IMR-90 (cell line): ENCODE data around the gene ABCB9. TPM values are rescaled to one million over a fixed set of nuclear protein-coding genes. Genes with fewer than 3 reads are reported as not detected.

Source experiments
- ATAC-seq: fragments of 200-7000 bp; cut with Tn5 transposase; 2 replicates; pipeline ENCODE4 v1.9.1; 2020; ENCODE audit warnings: low read depth, mild to moderate bottlenecking, moderate library complexity
- BruUV-seq: library from RNA; stranded (reverse); fragments of 400-500 nt; replicated peaks from 2 replicates; lab custom pipeline; 2021; lab: Mats Ljungman, UMichigan
- CTCF ChIA-PET: fragments of 300-600 bp; formaldehyde crosslinking; extraction: SDS; loops from one replicate; lab custom pipeline; 2021; ENCODE audit warnings: antibody characterized with exemption; lab: Yijun Ruan, JAX
- POLR2A ChIA-PET: fragments of 300-600 bp; sonication (Branson Sonifier 250); formaldehyde crosslinking; loops from one replicate; lab custom pipeline; 2022; ENCODE audit warnings: antibody characterized with exemption; ENCODE audit not compliant: unreplicated experiment; lab: Charles Lee
- DNase-seq: peaks from one replicate; pipeline ENCODE4 v3.0.0; 2013
- H2AFZ ChIP-seq: replicated peaks from 2 replicates; pipeline ENCODE3; 2013; ENCODE audit warnings: low read length, mild to moderate bottlenecking; ENCODE audit not compliant: poor library complexity
- H2AK5ac ChIP-seq: 2 replicates; pipeline ENCODE4 v1.6.1; 2013; ENCODE audit warnings: low read depth, low read length, inconsistent platforms
- H2AK9ac ChIP-seq: replicated peaks from 2 replicates; pipeline ENCODE3; 2013; ENCODE audit warnings: mild to moderate bottlenecking, low read depth, low read length, moderate library complexity; ENCODE audit not compliant: poor library complexity
- H2BK120ac ChIP-seq: 2 replicates; pipeline ENCODE4 v1.6.1; 2013; ENCODE audit warnings: low read depth, low read length, inconsistent platforms
- H2BK15ac ChIP-seq: 3 replicates; pipeline ENCODE4 v1.6.1; 2013; ENCODE audit warnings: low read depth, low read length, inconsistent platforms
- H2BK20ac ChIP-seq: 2 replicates; pipeline ENCODE4 v1.6.1; 2013; ENCODE audit warnings: low read depth, mild to moderate bottlenecking, inconsistent platforms, low read length, moderate library complexity
- H2BK5ac ChIP-seq: 2 replicates; pipeline ENCODE4 v1.6.1; 2013; ENCODE audit warnings: mild to moderate bottlenecking, low read depth, low read length, inconsistent platforms; ENCODE audit not compliant: poor library complexity, severe bottlenecking
- H3K14ac ChIP-seq: replicated peaks from 2 replicates; pipeline ENCODE4 v1.6.1; 2013; ENCODE audit warnings: low read depth, low read length, inconsistent platforms
- H3K18ac ChIP-seq: 2 replicates; pipeline ENCODE4 v1.6.1; 2013; ENCODE audit warnings: low read depth, low read length, control low read depth
- H3K23ac ChIP-seq: 2 replicates; pipeline ENCODE4 v1.6.1; 2013; ENCODE audit warnings: low read depth, low read length, inconsistent platforms
- H3K27ac ChIP-seq: 2 replicates; pipeline ENCODE4 v1.5.1; 2013; ENCODE audit warnings: mild to moderate bottlenecking, control low read depth, low read length; ENCODE audit not compliant: insufficient read depth
- H3K27me3 ChIP-seq: 2 replicates; pipeline ENCODE4 v1.6.1; 2013; ENCODE audit warnings: low read length; ENCODE audit not compliant: control insufficient read depth, insufficient read depth
- H3K36me3 ChIP-seq: 2 replicates; pipeline ENCODE4 v1.6.1; 2013; ENCODE audit warnings: low read length, mixed read lengths; ENCODE audit not compliant: control insufficient read depth, insufficient read depth
- H3K4ac ChIP-seq: 2 replicates; pipeline ENCODE4 v1.6.1; 2013; ENCODE audit warnings: low read depth, low read length, inconsistent platforms
- H3K4me1 ChIP-seq: 2 replicates; pipeline ENCODE4 v1.6.1; 2013; ENCODE audit warnings: low read length, mixed read lengths; ENCODE audit not compliant: control insufficient read depth, insufficient read depth
- H3K4me2 ChIP-seq: 2 replicates; pipeline ENCODE4 v1.6.1; 2013; ENCODE audit warnings: low read depth, mild to moderate bottlenecking, control low read depth, low read length, moderate library complexity
- H3K4me3 ChIP-seq: 2 replicates; pipeline ENCODE4 v1.5.1; 2013; ENCODE audit warnings: low read depth, mild to moderate bottlenecking, control low read depth, low read length, moderate library complexity; ENCODE audit not compliant: insufficient read depth
- H3K56ac ChIP-seq: 2 replicates; pipeline ENCODE4 v1.6.1; 2013; ENCODE audit warnings: low read length, inconsistent platforms; ENCODE audit not compliant: insufficient read depth; ENCODE audit errors: extremely low read depth
- H3K79me1 ChIP-seq, 2 experiments: 2 replicates each; pipeline ENCODE4 v1.6.1; 2013; ENCODE audit warnings: low read length in 2 of 2, inconsistent platforms in 1 of 2, low read depth in 1 of 2
- H3K9ac ChIP-seq: 2 replicates; pipeline ENCODE4 v1.6.1; 2013; ENCODE audit warnings: low read depth, low read length, control low read depth
- H3K9me1 ChIP-seq: 2 replicates; pipeline ENCODE4 v1.6.1; 2013; ENCODE audit warnings: low read length, inconsistent platforms; ENCODE audit not compliant: insufficient read depth
- H3K9me3 ChIP-seq: 2 replicates; pipeline ENCODE4 v1.6.1; 2013; ENCODE audit warnings: low read length; ENCODE audit not compliant: control insufficient read depth, insufficient read depth
- H4K20me1 ChIP-seq: 2 replicates; pipeline ENCODE4 v1.6.1; 2013; ENCODE audit warnings: low read length, inconsistent platforms; ENCODE audit not compliant: insufficient read depth
- H4K5ac ChIP-seq: 2 replicates; pipeline ENCODE4 v1.6.1; 2013; ENCODE audit warnings: mild to moderate bottlenecking, low read depth, low read length, control low read depth
- H4K8ac ChIP-seq, 2 experiments: 2 replicates each; pipeline ENCODE4 v1.6.1; 2013; ENCODE audit warnings: low read depth in 2 of 2, low read length in 2 of 2, control low read depth in 1 of 2, inconsistent platforms in 1 of 2
- H4K91ac ChIP-seq: 2 replicates; pipeline ENCODE4 v1.6.1; 2013; ENCODE audit warnings: low read depth, low read length, inconsistent platforms; ENCODE audit not compliant: insufficient read depth
- BHLHE40 ChIP-seq: fragments of 150-350 bp; IDR thresholded peaks from 2 replicates; pipeline ENCODE4 v1.6.1; 2016; ENCODE audit warnings: mild to moderate bottlenecking, low read depth, low read length
- CEBPB ChIP-seq: IDR thresholded peaks from 2 replicates; pipeline ENCODE4 v1.6.1; 2012; ENCODE audit warnings: low read depth, low read length, improper control_type of control experiment
- CHD1 ChIP-seq: IDR thresholded peaks from 2 replicates; pipeline ENCODE4 v1.6.1; 2012; ENCODE audit warnings: low read depth, low read length, improper control_type of control experiment
- FOS ChIP-seq: fragments of 150-350 bp; IDR thresholded peaks from 2 replicates; pipeline ENCODE4 v1.6.1; 2016; ENCODE audit warnings: low read depth, low read length
- MAFK ChIP-seq: IDR thresholded peaks from 2 replicates; pipeline ENCODE4 v1.6.1; 2012; ENCODE audit warnings: low read depth, low read length, improper control_type of control experiment
- MAZ ChIP-seq: IDR thresholded peaks from 2 replicates; pipeline ENCODE4 v1.6.1; 2012; ENCODE audit warnings: low read depth, mild to moderate bottlenecking, low read length, improper control_type of control experiment, moderate library complexity, borderline replicate concordance
- MXI1 ChIP-seq: IDR thresholded peaks from 2 replicates; pipeline ENCODE4 v1.6.1; 2012; ENCODE audit warnings: low read depth, mild to moderate bottlenecking, low read length, moderate library complexity, borderline replicate concordance
- NFE2L2 ChIP-seq: fragments of 150-350 bp; IDR thresholded peaks from 2 replicates; pipeline ENCODE4 v1.6.1; 2016; ENCODE audit warnings: low read depth, mild to moderate bottlenecking, low read length
- POLR2A ChIP-seq: IDR thresholded peaks from 2 replicates; pipeline ENCODE4 v1.6.1; 2012; ENCODE audit warnings: mild to moderate bottlenecking, low read depth, low read length
- RAD21 ChIP-seq: IDR thresholded peaks from 2 replicates; pipeline ENCODE4 v1.6.1; 2012; ENCODE audit warnings: low read length, improper control_type of control experiment
- RCOR1 ChIP-seq: IDR thresholded peaks from 2 replicates; pipeline ENCODE4 v1.6.1; 2012; ENCODE audit warnings: mild to moderate bottlenecking, low read length, improper control_type of control experiment; ENCODE audit not compliant: insufficient replicate concordance
- RFX5 ChIP-seq: IDR thresholded peaks from 2 replicates; pipeline ENCODE4 v1.8.0; 2012; ENCODE audit warnings: low read depth, mild to moderate bottlenecking, low read length, moderate library complexity
- SMC3 ChIP-seq: fragments of 150-350 bp; IDR thresholded peaks from 2 replicates; pipeline ENCODE4 v1.6.1; 2016; ENCODE audit warnings: low read depth, mild to moderate bottlenecking, antibody characterized with exemption, low read length, moderate library complexity
- WGBS, 2 experiments: methylation state at CpG; one replicate each; pipeline versions ENCODE4 v1.1.5 to v1.1.7; 2013; ENCODE audit warnings: missing lambda C conversion rate in 2 of 2; ENCODE audit not compliant: insufficient read length in 1 of 2; ENCODE audit errors: extremely low coverage in 2 of 2; 5-methylcytosine and 5-hydroxymethylcytosine counted together
- dilution Hi-C: fragments of 300-500 bp; cut with HindIII; formaldehyde crosslinking; loops from one replicate; pipeline ENCODE4 v1.14.3; 2018; ENCODE audit warnings: low sequenced_read_pairs; ENCODE audit not compliant: unreplicated experiment
- in situ Hi-C: fragments of 300-500 bp; cut with MboI; formaldehyde crosslinking; loops from 3 replicates; pipeline ENCODE4 v1.14.3; 2019; ENCODE audit warnings: low sequenced_read_pairs, inconsistent platforms, mixed read lengths
- intact Hi-C: fragments of 100-400 bp; cut with micrococcal nuclease; formaldehyde crosslinking; loops from 2 replicates; pipeline ENCODE4 v1.10.0; 2022
- polyA plus RNA-seq, 3 experiments: library from polyadenylated mRNA; depleted of rRNA; stranded (reverse); fragments of >200 nt; gene quantifications; 2 replicates each; pipeline ENCODE4 v1.2.3, GENCODE V29; 2012; ENCODE audit warnings: low replicate concordance in 1 of 3
- total RNA-seq: library from RNA; depleted of rRNA; stranded (reverse); fragments of >200 nt; gene quantifications from 2 replicates; pipeline ENCODE4 v1.2.3, GENCODE V29; 2012
- TF ChIP-seq, protein P1 (sequence below): conservative IDR thresholded peaks from 2 replicates; pipeline ENCODE4 v1.5.1; 2012; ENCODE audit warnings: mild to moderate bottlenecking, low read depth, low read length, improper control_type of control experiment
- TF ChIP-seq, protein P2 (sequence below): fragments of 150-350 bp; IDR thresholded peaks from 2 replicates; pipeline ENCODE4 v1.6.1; 2017; ENCODE audit warnings: mild to moderate bottlenecking, antibody characterized with exemption, low read length, low read depth
- TF ChIP-seq, protein P3 (sequence below): fragments of 150-350 bp; IDR thresholded peaks from 2 replicates; pipeline ENCODE4 v1.6.1; 2016; ENCODE audit warnings: low read depth, mild to moderate bottlenecking, low read length, moderate library complexity, borderline replicate concordance

ABCB9 gene
- total and polyA plus RNA-seq, 2 of the 4 experiments (the other 2 are of a cell fraction): 5.6 to 8.3 TPM

DNA sequence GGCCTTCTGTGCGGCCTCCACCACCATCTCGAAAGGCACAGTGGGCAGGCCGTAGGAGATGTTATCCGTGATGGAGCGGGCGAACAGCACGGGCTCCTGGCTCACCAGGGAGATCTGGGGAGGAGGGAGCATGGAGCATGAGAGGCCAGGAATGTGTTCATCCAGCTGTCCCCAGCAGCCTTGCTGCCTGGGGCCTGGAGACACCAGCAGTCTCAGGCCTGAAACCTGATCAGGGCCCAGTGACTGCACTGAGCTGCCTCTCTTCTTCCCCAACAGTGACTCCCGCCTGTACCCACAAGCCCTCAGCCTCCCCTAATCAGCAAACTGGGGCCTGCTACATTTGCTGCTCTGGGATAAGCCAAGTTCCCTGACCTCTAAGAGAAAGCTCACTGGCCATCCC is 30.9 kb downstream of the ABCB9 start:
- dilution Hi-C loops: no loop called here
- in situ Hi-C loops: no loop called here
- ATAC-seq (peak; percentile 42; the same call in 1 of the 2 replicates), DNase-seq (no peak)
- H2BK15ac ChIP-seq: no peak overlapping the region
- TF ChIP-seq, protein P1, sequence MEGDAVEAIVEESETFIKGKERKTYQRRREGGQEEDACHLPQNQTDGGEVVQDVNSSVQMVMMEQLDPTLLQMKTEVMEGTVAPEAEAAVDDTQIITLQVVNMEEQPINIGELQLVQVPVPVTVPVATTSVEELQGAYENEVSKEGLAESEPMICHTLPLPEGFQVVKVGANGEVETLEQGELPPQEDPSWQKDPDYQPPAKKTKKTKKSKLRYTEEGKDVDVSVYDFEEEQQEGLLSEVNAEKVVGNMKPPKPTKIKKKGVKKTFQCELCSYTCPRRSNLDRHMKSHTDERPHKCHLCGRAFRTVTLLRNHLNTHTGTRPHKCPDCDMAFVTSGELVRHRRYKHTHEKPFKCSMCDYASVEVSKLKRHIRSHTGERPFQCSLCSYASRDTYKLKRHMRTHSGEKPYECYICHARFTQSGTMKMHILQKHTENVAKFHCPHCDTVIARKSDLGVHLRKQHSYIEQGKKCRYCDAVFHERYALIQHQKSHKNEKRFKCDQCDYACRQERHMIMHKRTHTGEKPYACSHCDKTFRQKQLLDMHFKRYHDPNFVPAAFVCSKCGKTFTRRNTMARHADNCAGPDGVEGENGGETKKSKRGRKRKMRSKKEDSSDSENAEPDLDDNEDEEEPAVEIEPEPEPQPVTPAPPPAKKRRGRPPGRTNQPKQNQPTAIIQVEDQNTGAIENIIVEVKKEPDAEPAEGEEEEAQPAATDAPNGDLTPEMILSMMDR: no peak
- TF ChIP-seq, protein P2, sequence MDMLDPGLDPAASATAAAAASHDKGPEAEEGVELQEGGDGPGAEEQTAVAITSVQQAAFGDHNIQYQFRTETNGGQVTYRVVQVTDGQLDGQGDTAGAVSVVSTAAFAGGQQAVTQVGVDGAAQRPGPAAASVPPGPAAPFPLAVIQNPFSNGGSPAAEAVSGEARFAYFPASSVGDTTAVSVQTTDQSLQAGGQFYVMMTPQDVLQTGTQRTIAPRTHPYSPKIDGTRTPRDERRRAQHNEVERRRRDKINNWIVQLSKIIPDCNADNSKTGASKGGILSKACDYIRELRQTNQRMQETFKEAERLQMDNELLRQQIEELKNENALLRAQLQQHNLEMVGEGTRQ: no peak
- TF ChIP-seq RCOR1 (no peak), MAFK (no peak), CHD1 (no peak), FOS (no peak), RAD21 (no peak), BHLHE40 (no peak), MAZ (no peak), CEBPB (no peak), POLR2A (no peak), NFE2L2 (no peak), RFX5 (no peak), SMC3 (no peak), MXI1 (no peak)
- TF ChIP-seq, protein P3, sequence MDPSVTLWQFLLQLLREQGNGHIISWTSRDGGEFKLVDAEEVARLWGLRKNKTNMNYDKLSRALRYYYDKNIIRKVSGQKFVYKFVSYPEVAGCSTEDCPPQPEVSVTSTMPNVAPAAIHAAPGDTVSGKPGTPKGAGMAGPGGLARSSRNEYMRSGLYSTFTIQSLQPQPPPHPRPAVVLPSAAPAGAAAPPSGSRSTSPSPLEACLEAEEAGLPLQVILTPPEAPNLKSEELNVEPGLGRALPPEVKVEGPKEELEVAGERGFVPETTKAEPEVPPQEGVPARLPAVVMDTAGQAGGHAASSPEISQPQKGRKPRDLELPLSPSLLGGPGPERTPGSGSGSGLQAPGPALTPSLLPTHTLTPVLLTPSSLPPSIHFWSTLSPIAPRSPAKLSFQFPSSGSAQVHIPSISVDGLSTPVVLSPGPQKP: no peak
- no TSS peak for BruUV-seq
- H3K56ac ChIP-seq: no peak overlapping the region
- no peak overlapping the region for H4K8ac ChIP-seq
- H3K4me2 ChIP-seq: no peak overlapping the region
- H2AFZ ChIP-seq: peak overlapping the region; percentile 1
- H3K4me1 ChIP-seq: no peaks in the 10 kb centered on the region
- no peak overlapping the region for H3K18ac ChIP-seq
- H2AK5ac ChIP-seq: no peak overlapping the region
- no peaks in the 10 kb centered on the region for H3K27me3 ChIP-seq
- no peak overlapping the region; the same call in 1 of the 2 replicates for H3K14ac ChIP-seq
- H3K4ac ChIP-seq: no peak overlapping the region
- H3K9me1 ChIP-seq: peaks cover 3% of the 10 kb centered on the region
- no peak overlapping the region for H2BK120ac ChIP-seq
- ChIA-PET POLR2A (interaction anchor here (0.6 kb wide), 1 partner anchor 15 kb away, joined by 5 read pairs; no protein-coding TSS in a partner anchor), CTCF (no interaction called here)
- H2BK20ac ChIP-seq: no peak overlapping the region
- 96% methylated on average over 7 of the region's 8 CpGs; no CpG with 5 or more reads in 1 of the 2 experiments for WGBS, 2 experiments
- no peak overlapping the region for H3K9ac ChIP-seq
- intact Hi-C loops: no loop called here
- H2AK9ac ChIP-seq: no peak overlapping the region
- no peaks in the 10 kb centered on the region for H3K9me3 ChIP-seq
- H3K27ac ChIP-seq: no peak overlapping the region
- H4K20me1 ChIP-seq: no peaks in the 10 kb centered on the region
- no peak overlapping the region for H3K23ac ChIP-seq
- H4K5ac ChIP-seq: no peak overlapping the region
- H3K79me1 ChIP-seq: no peaks in the 10 kb centered on the region
- H3K36me3 ChIP-seq: no peaks in the 10 kb centered on the region; the same call in 1 of the 2 replicates
- H4K91ac ChIP-seq: no peak overlapping the region
- no peak overlapping the region for H2BK5ac ChIP-seq
- H3K4me3 ChIP-seq: no peak overlapping the region
